ENCODE measurements around the gene ZFR2.

DNA sequence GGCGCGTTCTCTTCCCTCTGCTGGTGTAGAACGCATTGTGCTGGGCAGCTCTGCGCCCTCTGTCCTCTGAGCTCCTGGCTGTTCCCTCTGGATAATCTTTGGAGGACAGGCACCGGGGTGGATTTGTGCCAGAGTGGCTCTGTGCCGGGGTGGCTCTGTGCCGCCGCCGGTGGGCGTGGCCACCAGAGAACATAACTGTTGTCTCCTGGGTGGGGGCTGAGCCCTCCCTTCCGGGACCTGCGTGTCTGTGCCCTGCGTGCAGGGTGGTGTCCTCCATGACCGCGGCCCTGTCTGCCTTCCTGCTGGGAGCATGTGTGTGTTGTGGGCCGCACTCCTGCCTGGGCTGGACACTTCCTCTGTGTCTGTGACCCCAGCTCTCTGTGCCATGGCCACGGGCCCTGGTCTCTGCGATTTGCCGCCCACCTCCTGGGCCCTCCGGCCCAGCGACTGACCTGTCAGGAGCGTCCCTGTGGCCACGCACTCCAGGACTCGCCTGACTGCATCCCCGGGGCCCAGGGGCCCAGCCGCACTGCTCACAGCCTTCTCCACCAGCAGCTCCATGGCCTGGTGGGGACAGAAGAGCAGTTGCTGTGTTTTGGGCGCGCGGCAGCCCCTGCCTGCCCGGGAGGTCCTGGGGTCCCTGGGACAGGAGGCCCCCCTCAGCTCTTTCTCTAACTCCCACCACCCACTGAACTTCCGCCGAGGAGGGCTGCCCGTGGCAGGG is 60.3 kb downstream of the ZFR2 start:
- TF ChIP-seq, protein P1, sequence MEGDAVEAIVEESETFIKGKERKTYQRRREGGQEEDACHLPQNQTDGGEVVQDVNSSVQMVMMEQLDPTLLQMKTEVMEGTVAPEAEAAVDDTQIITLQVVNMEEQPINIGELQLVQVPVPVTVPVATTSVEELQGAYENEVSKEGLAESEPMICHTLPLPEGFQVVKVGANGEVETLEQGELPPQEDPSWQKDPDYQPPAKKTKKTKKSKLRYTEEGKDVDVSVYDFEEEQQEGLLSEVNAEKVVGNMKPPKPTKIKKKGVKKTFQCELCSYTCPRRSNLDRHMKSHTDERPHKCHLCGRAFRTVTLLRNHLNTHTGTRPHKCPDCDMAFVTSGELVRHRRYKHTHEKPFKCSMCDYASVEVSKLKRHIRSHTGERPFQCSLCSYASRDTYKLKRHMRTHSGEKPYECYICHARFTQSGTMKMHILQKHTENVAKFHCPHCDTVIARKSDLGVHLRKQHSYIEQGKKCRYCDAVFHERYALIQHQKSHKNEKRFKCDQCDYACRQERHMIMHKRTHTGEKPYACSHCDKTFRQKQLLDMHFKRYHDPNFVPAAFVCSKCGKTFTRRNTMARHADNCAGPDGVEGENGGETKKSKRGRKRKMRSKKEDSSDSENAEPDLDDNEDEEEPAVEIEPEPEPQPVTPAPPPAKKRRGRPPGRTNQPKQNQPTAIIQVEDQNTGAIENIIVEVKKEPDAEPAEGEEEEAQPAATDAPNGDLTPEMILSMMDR (IDR thresholded peaks at IDR 0.05; ENCODE audit: low read depth, low read length, missing input control) = no peak
- TF ChIP-seq JUND (IDR thresholded peaks at IDR 0.05) (no peak), FOXA1 (IDR thresholded peaks at IDR 0.05) (no peak), REST (IDR thresholded peaks at IDR 0.05) (no peak), TAF1 (conservative IDR thresholded peaks at IDR 0.05) (no peak), RAD21 (IDR thresholded peaks at IDR 0.05) (no peak), YY1 (IDR thresholded peaks at IDR 0.05) (no peak), EGR1 (IDR thresholded peaks at IDR 0.05; ENCODE audit: low read depth in 2 of 2) (no peak), SP1 (IDR thresholded peaks at IDR 0.05) (no peak)
- TF ChIP-seq, protein P2, sequence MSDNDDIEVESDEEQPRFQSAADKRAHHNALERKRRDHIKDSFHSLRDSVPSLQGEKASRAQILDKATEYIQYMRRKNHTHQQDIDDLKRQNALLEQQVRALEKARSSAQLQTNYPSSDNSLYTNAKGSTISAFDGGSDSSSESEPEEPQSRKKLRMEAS (IDR thresholded peaks at IDR 0.05) = no peak
